Measurements from ENCODE around the gene MFRP.

MFRP gene

GRCh38 chr11:119297938-119298337 is 48.6 kb downstream of the MFRP start:
- peaks cover 0 to 59% of the 10 kb centered on the region in 2 experiments; a peak in 2 of 3 replicates for H3K36me3 ChIP-seq (ENCODE audit: control insufficient read depth in 2 of 2, insufficient read depth in 1 of 2, low read length in 2 of 2)
- TF ChIP-seq, protein P1, sequence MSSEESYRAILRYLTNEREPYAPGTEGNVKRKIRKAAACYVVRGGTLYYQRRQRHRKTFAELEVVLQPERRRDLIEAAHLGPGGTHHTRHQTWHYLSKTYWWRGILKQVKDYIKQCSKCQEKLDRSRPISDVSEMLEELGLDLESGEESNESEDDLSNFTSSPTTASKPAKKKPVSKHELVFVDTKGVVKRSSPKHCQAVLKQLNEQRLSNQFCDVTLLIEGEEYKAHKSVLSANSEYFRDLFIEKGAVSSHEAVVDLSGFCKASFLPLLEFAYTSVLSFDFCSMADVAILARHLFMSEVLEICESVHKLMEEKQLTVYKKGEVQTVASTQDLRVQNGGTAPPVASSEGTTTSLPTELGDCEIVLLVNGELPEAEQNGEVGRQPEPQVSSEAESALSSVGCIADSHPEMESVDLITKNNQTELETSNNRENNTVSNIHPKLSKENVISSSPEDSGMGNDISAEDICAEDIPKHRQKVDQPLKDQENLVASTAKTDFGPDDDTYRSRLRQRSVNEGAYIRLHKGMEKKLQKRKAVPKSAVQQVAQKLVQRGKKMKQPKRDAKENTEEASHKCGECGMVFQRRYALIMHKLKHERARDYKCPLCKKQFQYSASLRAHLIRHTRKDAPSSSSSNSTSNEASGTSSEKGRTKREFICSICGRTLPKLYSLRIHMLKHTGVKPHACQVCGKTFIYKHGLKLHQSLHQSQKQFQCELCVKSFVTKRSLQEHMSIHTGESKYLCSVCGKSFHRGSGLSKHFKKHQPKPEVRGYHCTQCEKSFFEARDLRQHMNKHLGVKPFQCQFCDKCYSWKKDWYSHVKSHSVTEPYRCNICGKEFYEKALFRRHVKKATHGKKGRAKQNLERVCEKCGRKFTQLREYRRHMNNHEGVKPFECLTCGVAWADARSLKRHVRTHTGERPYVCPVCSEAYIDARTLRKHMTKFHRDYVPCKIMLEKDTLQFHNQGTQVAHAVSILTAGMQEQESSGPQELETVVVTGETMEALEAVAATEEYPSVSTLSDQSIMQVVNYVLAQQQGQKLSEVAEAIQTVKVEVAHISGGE (tag by site-specific recombination; conservative IDR thresholded peaks at IDR 0.05; ENCODE audit: low read depth): no peak
- no peak for TF ChIP-seq ZNF521 (tag by site-specific recombination; IDR thresholded peaks at IDR 0.05)
- no peak for TF ChIP-seq ZNF114 (tag by site-specific recombination; IDR thresholded peaks at IDR 0.05)
- no peak for TF ChIP-seq ZNF529 (tag by site-specific recombination; IDR thresholded peaks at IDR 0.05; ENCODE audit: insufficient replicate concordance)
- no peak for TF ChIP-seq SP7 (tag by site-specific recombination; IDR thresholded peaks at IDR 0.05)
- TF ChIP-seq ZNF473 (tag by site-specific recombination; IDR thresholded peaks at IDR 0.05): no peak
- TF ChIP-seq, protein P2, sequence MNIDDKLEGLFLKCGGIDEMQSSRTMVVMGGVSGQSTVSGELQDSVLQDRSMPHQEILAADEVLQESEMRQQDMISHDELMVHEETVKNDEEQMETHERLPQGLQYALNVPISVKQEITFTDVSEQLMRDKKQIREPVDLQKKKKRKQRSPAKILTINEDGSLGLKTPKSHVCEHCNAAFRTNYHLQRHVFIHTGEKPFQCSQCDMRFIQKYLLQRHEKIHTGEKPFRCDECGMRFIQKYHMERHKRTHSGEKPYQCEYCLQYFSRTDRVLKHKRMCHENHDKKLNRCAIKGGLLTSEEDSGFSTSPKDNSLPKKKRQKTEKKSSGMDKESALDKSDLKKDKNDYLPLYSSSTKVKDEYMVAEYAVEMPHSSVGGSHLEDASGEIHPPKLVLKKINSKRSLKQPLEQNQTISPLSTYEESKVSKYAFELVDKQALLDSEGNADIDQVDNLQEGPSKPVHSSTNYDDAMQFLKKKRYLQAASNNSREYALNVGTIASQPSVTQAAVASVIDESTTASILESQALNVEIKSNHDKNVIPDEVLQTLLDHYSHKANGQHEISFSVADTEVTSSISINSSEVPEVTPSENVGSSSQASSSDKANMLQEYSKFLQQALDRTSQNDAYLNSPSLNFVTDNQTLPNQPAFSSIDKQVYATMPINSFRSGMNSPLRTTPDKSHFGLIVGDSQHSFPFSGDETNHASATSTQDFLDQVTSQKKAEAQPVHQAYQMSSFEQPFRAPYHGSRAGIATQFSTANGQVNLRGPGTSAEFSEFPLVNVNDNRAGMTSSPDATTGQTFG (tag by site-specific recombination; IDR thresholded peaks at IDR 0.05; ENCODE audit: borderline replicate concordance): no peak
- TF ChIP-seq ZNF658 (tag by site-specific recombination; IDR thresholded peaks at IDR 0.05): no peak
- TF ChIP-seq, protein P3, sequence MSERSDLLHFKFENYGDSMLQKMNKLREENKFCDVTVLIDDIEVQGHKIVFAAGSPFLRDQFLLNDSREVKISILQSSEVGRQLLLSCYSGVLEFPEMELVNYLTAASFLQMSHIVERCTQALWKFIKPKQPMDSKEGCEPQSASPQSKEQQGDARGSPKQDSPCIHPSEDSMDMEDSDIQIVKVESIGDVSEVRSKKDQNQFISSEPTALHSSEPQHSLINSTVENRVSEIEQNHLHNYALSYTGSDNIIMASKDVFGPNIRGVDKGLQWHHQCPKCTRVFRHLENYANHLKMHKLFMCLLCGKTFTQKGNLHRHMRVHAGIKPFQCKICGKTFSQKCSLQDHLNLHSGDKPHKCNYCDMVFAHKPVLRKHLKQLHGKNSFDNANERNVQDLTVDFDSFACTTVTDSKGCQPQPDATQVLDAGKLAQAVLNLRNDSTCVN (tag by site-specific recombination; optimal IDR thresholded peaks at IDR 0.05): no peak
- no peak for TF ChIP-seq ZNF138 (tag by site-specific recombination; IDR thresholded peaks at IDR 0.05; ENCODE audit: borderline replicate concordance)
- TF ChIP-seq OSR2 (tag by site-specific recombination; IDR thresholded peaks at IDR 0.05): no peak
- no peak for TF ChIP-seq ZNF354C (tag by site-specific recombination; IDR thresholded peaks at IDR 0.05; ENCODE audit: borderline replicate concordance, low read depth)
- TF ChIP-seq ZNF121 (tag by site-specific recombination; IDR thresholded peaks at IDR 0.05): no peak
- TF ChIP-seq KLF8 (tag by site-specific recombination; IDR thresholded peaks at IDR 0.05): no peak
- TF ChIP-seq ZNF184 (tag by site-specific recombination; IDR thresholded peaks at IDR 0.05): no peak
- no peak for TF ChIP-seq ZNF561 (tag by site-specific recombination; IDR thresholded peaks at IDR 0.05; ENCODE audit: borderline replicate concordance)
- no peaks in the 10 kb centered on the region for H3K4me1 ChIP-seq (ENCODE audit: control insufficient read depth, insufficient read depth, low read length)
- no peaks in the 10 kb centered on the region for H3K9me3 ChIP-seq (ENCODE audit: control insufficient read depth, insufficient read depth, low read depth, low read length)
- H3K4me3 ChIP-seq (ENCODE audit: low read depth, low read length): no peak overlapping the region
- ChIA-PET POLR2A (interaction anchor here (1.3 kb wide), 1 partner anchor 19 kb away, joined by 4 read pairs; the partner anchor contains the start of gene MCAM), CTCF (interaction anchor here (0.6 to 1.6 kb wide), 4 partner anchors 17 to 83 kb away, joined by 3 to 4 read pairs (median 4); partner anchors contain the start of gene USP2)
- H3K27ac ChIP-seq (ENCODE audit: extremely low read depth, low read depth, low read length): no peak overlapping the region

- POLR2A ChIA-PET: interaction anchor here (0.8 kb wide), 1 partner anchor 89 kb away, joined by 3 read pairs; the partner anchor contains the start of gene CBL
- CTCF ChIA-PET: no interaction called here
- TF ChIP-seq ZNF654 (tag by site-specific recombination; IDR thresholded peaks at IDR 0.05; ENCODE audit: low read depth) (peak; percentile 28), ZNF311 (tag by site-specific recombination; IDR thresholded peaks at IDR 0.05; ENCODE audit: borderline replicate concordance) (no peak)
- Histone ChIP-seq H3K4me1 (ENCODE audit: control insufficient read depth, insufficient read depth, low read length) (no peaks in the 10 kb centered on the region), H3K9me3 (ENCODE audit: control insufficient read depth, insufficient read depth, low read depth, low read length) (no peaks in the 10 kb centered on the region), H3K27ac (ENCODE audit: extremely low read depth, low read depth, low read length) (no peak overlapping the region), H3K4me3 (ENCODE audit: low read depth, low read length) (no peak overlapping the region), H3K36me3 (ENCODE audit: control insufficient read depth in 2 of 2, insufficient read depth in 1 of 2, low read length in 2 of 2) (peaks cover 0 to 38% of the 10 kb centered on the region in 2 experiments; a peak in 2 of 3 replicates)
Measured at GRCh38 chr11:119295178-119295577, 51.3 kb downstream of the MFRP start.

Data from HEK293 (cell line).